ENCODE data around the gene HABP4.

HABP4 gene

DNA sequence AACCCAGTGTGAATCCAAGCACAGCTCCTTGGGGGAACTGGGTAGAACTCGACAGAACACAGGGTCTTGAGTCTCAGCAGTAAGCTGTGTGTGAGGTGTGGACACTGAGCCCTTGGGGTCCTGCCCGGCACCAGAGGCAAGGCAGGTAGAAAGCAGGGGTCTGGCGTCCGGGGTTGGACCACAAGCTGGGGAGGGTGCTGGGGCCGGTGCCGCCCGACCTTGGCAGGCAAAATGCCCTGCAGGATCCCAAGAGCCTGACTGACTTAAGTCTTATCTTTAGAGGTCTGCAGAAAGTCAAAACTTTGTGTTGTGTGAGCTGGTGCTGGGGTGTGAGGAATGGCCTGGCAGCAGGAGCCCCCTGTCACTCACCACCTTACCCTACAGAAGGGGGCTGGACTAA lies 49.3 kb downstream of the HABP4 start:
- no peaks in the 10 kb centered on the region for H3K36me3 ChIP-seq (ENCODE audit: control insufficient read depth, low read length)
- H4K20me1 ChIP-seq (ENCODE audit: control insufficient read depth, insufficient read depth, low read depth, low read length), result no peaks in the 10 kb centered on the region
- no peak for TF ChIP-seq EZH2phosphoT487 (IDR thresholded peaks at IDR 0.05; ENCODE audit: borderline replicate concordance, low read length)
- TF ChIP-seq, protein P1, sequence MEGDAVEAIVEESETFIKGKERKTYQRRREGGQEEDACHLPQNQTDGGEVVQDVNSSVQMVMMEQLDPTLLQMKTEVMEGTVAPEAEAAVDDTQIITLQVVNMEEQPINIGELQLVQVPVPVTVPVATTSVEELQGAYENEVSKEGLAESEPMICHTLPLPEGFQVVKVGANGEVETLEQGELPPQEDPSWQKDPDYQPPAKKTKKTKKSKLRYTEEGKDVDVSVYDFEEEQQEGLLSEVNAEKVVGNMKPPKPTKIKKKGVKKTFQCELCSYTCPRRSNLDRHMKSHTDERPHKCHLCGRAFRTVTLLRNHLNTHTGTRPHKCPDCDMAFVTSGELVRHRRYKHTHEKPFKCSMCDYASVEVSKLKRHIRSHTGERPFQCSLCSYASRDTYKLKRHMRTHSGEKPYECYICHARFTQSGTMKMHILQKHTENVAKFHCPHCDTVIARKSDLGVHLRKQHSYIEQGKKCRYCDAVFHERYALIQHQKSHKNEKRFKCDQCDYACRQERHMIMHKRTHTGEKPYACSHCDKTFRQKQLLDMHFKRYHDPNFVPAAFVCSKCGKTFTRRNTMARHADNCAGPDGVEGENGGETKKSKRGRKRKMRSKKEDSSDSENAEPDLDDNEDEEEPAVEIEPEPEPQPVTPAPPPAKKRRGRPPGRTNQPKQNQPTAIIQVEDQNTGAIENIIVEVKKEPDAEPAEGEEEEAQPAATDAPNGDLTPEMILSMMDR (IDR thresholded peaks at IDR 0.05; ENCODE audit: low read depth, low read length, poor library complexity, severe bottlenecking), result no peak
- H3K9me2 ChIP-seq (replicated peaks; ENCODE audit: control insufficient read depth, low read length), result no peaks in the 10 kb centered on the region
- H3K4me3 ChIP-seq (ENCODE audit: low read length), result no peak overlapping the region
- no peaks in the 10 kb centered on the region for H3K9me3 ChIP-seq (ENCODE audit: control insufficient read depth, insufficient read depth, low read length)
- H3K79me2 ChIP-seq (ENCODE audit: control insufficient read depth, low read length), result no peaks in the 10 kb centered on the region
- H3K27ac ChIP-seq (ENCODE audit: low read depth, low read length), result no peak overlapping the region
- no peaks in the 10 kb centered on the region for H3K27me3 ChIP-seq (ENCODE audit: control insufficient read depth, low read length)
- H3F3A ChIP-seq (ENCODE audit: control insufficient read depth, insufficient read depth), result no peaks in the 10 kb centered on the region
- H3K4me2 ChIP-seq (ENCODE audit: low read length), result no peak overlapping the region
- no peaks in the 10 kb centered on the region for H3K4me1 ChIP-seq (ENCODE audit: control insufficient read depth, low read length)

DNA sequence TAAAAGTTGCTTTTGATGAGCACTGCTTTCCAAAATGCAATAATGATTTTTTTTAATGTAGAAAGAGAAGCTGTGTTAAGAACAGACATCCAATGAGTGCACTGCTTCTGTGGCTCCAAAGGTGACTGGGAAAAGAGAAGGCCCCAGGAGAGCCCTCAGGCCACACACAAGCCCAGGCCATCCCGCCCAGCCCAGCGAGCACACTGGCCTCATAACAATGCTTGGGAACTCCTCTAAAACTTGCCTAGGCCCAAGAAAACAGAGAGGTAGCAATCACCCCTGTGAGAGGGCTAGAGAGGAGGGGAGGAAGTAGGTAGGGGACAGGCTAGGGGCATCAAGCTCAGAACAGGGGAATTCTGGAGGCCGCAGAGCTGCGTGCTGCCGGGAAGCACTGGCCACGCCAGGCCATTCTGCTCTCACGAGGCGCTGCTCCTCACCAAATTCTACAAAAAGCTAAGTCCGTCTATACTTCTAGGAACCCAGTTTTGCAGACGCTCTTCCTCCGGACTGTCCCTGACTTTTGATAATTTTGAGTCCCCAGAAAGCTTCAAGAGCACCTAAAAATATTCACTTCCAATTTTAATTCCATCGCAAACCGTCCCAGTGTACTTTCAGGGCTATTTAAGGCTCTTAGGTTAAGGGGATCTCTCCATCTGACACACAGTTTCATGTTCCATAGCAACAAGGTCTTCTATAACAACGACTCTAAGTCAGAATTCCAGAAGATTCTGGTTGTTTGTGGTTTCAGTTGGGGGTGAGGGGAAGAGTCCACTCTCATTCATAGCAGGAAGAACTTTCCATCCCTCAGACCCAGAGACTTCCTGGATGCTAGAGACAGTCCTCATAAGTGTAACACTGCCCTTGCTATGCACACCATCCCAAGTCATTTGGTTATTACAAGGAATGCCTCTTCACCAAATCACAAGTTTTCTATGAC lies 51.0 kb downstream of the HABP4 start:
- Histone ChIP-seq H3K4me1 (ENCODE audit: control insufficient read depth, low read length) (no peaks in the 10 kb centered on the region), H3K27ac (ENCODE audit: low read depth, low read length) (no peak overlapping the region), H3K79me2 (ENCODE audit: control insufficient read depth, low read length) (no peaks in the 10 kb centered on the region), H4K20me1 (ENCODE audit: control insufficient read depth, insufficient read depth, low read depth, low read length) (no peaks in the 10 kb centered on the region), H3K9me2 (replicated peaks; ENCODE audit: control insufficient read depth, low read length) (no peaks in the 10 kb centered on the region), H3K4me2 (ENCODE audit: low read length) (no peak overlapping the region), H3K36me3 (ENCODE audit: control insufficient read depth, low read length) (no peaks in the 10 kb centered on the region), H3F3A (ENCODE audit: control insufficient read depth, insufficient read depth) (no peaks in the 10 kb centered on the region), H3K27me3 (ENCODE audit: control insufficient read depth, low read length) (no peaks in the 10 kb centered on the region), H3K4me3 (ENCODE audit: low read length) (no peak overlapping the region), H3K9me3 (ENCODE audit: control insufficient read depth, insufficient read depth, low read length) (no peaks in the 10 kb centered on the region)
- TF ChIP-seq, protein P1 (IDR thresholded peaks at IDR 0.05; ENCODE audit: low read depth, low read length, poor library complexity, severe bottlenecking), result no peak
- TF ChIP-seq EZH2phosphoT487 (IDR thresholded peaks at IDR 0.05; ENCODE audit: borderline replicate concordance, low read length), result no peak

DNA sequence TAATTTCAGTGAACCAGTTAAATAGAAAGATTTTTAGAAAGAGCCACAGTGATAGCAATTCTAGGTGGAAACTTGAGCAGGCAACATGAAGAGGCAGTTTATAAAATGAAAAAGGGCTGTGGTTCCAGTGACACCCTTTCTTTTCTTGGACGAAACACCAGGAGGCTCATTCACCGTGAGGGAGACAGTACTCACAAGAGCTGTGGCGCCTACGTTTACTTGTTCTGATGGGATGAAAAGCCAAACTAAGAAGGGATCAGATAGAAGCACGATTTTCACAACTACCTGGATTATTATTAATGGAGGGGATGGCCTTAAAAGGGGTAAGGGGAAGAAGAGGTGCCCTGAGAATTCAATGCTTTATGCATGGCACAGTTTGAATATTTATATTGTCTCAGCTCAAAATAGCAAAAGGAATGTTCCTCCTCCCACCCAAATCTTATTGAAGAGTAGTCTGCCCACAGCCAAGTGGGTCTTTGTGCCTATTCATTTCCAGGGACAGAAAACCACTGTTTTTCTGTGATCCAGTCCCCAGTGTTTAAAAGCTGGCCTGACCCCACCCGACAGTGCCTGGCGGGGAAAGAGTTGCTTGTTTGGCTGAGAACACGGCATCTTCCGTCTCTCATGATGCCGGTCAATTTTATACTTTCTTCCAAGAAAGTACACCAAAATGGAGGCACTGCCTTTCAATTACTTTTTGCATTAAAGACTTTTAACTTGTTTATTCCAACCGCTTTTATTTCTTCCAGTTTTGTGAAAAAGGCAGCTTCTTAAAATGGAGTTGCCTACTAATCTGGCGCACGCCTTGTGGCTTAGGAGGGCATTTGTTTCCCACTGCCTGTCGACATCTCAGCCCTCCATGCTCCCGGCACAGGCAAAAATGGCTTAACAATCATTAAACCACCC lies 51.9 kb downstream of the HABP4 start:
- Histone ChIP-seq H3F3A (ENCODE audit: control insufficient read depth, insufficient read depth) (no peaks in the 10 kb centered on the region), H3K4me3 (ENCODE audit: low read length) (no peak overlapping the region), H3K9me3 (ENCODE audit: control insufficient read depth, insufficient read depth, low read length) (no peaks in the 10 kb centered on the region), H3K27ac (ENCODE audit: low read depth, low read length) (no peak overlapping the region), H3K27me3 (ENCODE audit: control insufficient read depth, low read length) (no peaks in the 10 kb centered on the region), H3K79me2 (ENCODE audit: control insufficient read depth, low read length) (no peaks in the 10 kb centered on the region), H3K4me1 (ENCODE audit: control insufficient read depth, low read length) (no peaks in the 10 kb centered on the region), H3K4me2 (ENCODE audit: low read length) (no peak overlapping the region), H4K20me1 (ENCODE audit: control insufficient read depth, insufficient read depth, low read depth, low read length) (no peaks in the 10 kb centered on the region), H3K9me2 (replicated peaks; ENCODE audit: control insufficient read depth, low read length) (no peaks in the 10 kb centered on the region), H3K36me3 (ENCODE audit: control insufficient read depth, low read length) (no peaks in the 10 kb centered on the region)
- TF ChIP-seq EZH2phosphoT487 (IDR thresholded peaks at IDR 0.05; ENCODE audit: borderline replicate concordance, low read length), result no peak
